ENCODE data around the gene EFL1.

The EFL1 gene

DNA sequence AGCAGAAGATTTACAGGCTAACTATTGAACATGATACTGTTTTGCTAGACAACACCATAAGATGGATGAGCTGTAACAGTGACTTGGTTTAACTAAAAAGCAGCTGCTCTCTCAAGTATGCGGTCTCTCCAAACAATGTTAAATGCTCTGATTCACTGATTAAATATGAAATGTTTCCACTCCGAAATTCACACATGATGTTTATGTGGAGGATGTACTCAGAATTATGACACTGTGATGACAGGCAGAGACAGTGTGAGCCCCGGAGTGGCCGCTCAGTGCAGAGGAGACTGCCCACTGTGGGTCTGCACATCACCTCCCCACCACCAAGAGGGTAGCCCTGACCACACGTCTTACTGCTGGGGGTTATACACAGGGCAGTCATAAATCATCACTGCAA is 132.8 kb downstream of the EFL1 start:
- TF ChIP-seq, protein P1, sequence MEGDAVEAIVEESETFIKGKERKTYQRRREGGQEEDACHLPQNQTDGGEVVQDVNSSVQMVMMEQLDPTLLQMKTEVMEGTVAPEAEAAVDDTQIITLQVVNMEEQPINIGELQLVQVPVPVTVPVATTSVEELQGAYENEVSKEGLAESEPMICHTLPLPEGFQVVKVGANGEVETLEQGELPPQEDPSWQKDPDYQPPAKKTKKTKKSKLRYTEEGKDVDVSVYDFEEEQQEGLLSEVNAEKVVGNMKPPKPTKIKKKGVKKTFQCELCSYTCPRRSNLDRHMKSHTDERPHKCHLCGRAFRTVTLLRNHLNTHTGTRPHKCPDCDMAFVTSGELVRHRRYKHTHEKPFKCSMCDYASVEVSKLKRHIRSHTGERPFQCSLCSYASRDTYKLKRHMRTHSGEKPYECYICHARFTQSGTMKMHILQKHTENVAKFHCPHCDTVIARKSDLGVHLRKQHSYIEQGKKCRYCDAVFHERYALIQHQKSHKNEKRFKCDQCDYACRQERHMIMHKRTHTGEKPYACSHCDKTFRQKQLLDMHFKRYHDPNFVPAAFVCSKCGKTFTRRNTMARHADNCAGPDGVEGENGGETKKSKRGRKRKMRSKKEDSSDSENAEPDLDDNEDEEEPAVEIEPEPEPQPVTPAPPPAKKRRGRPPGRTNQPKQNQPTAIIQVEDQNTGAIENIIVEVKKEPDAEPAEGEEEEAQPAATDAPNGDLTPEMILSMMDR (IDR thresholded peaks at IDR 0.05; ENCODE audit: insufficient read depth, low read depth, low read length, missing control alignments) = no peak
- DNase-seq (ENCODE audit: low read depth) = no peak
- no peak overlapping the region for H3K4me3 ChIP-seq (ENCODE audit: low read depth, low read length)

DNA sequence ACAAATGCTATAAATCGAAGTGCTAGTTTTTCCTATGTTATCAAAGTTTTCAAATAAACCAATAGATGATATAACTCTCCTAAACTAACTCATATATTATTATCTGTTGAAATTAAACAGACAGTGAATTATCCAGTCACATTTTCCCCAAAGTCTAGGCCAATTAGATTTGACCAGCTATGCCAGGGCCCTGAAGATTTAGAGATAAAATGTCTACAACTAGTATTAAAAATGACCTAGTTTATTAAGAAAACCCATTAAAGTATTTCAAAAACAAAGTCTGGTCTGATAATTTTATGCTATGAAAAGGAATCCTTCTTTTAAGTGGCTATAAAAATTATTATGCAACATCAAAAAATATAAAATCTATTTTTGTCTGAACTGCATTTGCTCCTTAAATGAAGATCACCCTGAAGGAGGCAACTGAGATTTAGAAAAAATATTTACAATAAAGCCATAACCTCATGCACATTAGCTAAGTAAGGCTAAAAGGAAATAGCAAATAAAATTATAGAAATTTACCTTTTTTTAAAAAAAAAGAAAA is 133.3 kb downstream of the EFL1 start:
- no peak for DNase-seq (ENCODE audit: low read depth)
- TF ChIP-seq, protein P1 (IDR thresholded peaks at IDR 0.05; ENCODE audit: insufficient read depth, low read depth, low read length, missing control alignments) = no peak
- H3K4me3 ChIP-seq (ENCODE audit: low read depth, low read length) = no peak overlapping the region

DNA sequence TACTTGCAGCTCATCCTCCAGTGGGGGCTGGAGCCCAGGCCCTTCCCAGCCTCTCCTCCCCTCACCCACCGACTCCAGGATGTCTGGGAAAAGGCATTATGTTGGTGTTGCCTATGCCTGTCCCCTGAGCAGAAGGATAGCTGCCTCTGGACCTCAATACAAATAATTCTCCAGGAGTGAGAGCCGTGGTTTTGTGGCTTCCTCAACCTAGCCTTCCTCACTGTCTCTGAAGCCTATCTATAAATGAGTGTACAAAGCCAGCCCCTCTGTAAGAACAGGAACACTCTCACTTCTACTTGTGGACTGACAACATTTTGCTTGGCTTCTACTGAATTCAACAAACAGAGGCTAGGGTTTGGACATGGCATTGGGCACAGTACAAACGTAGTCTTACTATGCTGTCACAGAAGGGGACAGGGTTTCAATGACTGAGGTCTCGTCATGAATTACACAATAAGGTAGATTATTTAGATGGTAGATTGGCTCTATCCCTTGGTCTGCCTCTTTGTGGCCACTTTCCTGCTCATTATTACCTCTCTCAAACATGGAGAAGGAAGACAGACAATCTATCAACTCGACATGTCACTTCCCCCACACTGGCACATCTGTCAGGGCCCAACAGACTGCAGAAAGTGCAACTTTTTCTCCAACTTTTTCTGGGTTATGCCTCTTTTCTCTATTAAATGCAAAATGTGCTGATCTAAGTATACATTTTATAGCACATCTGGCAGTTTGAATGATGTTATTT is 134.0 kb downstream of the EFL1 start:
- TF ChIP-seq, protein P1 (IDR thresholded peaks at IDR 0.05; ENCODE audit: insufficient read depth, low read depth, low read length, missing control alignments) = no peak
- no peak overlapping the region for H3K4me3 ChIP-seq (ENCODE audit: low read depth, low read length)
- DNase-seq (ENCODE audit: low read depth) = peak; percentile 24

DNA sequence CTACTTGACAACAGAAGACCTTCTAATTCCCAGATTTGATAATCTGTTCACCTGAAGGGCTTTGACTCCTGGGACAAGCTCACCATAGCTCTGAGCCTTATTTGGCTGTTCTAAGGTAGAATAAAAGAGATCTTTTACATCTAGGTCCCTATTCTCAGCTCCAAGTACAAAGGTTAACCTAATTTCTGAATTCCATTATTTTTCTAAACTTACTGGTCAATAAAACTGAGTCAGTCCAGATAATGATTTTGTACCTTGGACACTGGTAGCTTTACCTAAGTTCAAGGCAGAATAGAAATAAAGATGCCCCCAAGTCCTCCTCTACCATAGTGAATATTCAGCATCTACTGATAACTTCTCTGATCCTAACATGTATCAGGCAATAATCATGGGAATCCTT is 135.0 kb downstream of the EFL1 start:
- no peak for DNase-seq (ENCODE audit: low read depth)
- H3K4me3 ChIP-seq (ENCODE audit: low read depth, low read length) = no peak overlapping the region
- TF ChIP-seq, protein P1 (IDR thresholded peaks at IDR 0.05; ENCODE audit: insufficient read depth, low read depth, low read length, missing control alignments) = no peak

DNA sequence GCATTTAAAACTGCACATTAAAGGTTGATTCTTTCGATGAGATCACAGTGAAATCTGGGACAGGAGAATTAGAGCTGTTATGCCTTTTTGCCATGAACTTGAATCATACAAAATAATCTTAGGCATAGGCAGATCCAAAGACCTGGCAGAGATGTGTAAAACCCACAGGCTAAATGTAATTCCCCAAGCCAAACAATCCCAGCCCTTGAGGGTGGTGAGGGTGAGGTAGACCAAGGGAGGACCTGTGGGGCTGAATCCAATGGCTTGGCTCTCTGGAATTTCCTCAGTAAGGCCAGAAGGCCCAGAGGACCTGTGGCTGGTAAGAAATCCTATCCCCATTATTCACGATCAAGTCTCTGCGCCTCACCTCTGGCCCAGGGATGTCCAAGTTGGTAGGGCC is 136.2 kb downstream of the EFL1 start:
- DNase-seq (ENCODE audit: low read depth) = no peak
- no peak overlapping the region for H3K4me3 ChIP-seq (ENCODE audit: low read depth, low read length)
- TF ChIP-seq, protein P1 (IDR thresholded peaks at IDR 0.05; ENCODE audit: insufficient read depth, low read depth, low read length, missing control alignments) = no peak

DNA sequence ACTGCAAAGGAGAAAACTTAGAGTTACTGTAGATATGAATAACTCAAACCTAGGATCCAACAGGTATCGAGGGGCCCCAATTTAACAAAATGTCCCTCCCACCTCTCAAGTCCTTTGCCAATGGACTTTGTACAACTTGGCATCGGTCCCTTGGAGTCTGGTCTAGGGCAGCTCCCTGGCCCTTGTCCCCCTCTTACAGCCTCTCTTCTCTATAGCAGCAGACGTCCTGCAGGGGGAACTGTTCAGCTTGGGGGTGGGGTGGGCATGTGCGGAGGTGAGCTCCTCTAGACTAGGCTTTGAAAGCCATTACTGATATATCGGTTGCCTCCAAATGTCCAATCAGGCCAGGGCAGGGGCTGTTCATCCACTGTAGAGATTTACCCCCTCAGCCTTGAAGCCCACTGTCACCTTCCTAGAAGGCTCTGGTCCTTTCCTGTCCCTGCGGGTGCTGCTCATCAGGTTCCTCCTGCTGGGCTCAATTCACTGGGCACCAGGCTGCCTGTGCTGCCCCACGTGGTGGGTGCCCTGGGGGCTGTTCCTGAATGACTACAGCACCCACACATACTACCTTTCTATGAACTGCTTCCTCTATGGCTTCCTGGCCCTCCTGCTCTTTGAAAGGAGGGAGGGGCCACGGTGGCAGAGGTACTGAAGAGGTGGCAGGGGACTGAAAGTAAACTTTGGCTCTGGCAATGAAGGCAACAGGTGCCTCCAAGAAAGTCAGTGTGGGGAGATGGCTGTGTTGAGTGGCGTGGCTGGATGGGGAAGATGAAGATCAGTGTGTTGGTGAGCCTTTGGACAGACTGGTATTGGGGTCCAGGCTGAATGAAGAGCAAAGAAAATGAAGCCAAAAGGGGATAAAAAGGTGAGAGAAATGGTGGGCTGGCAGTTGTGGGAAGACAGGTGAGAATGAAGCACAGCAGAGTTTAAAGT is 137.9 kb downstream of the EFL1 start:
- H3K4me3 ChIP-seq (ENCODE audit: low read depth, low read length) = no peak overlapping the region
- TF ChIP-seq, protein P1 (IDR thresholded peaks at IDR 0.05; ENCODE audit: insufficient read depth, low read depth, low read length, missing control alignments) = no peak
- no peak for DNase-seq (ENCODE audit: low read depth)

Measured in GM12865 (cell line).